SU-DHL-6 (cell line): ENCODE data around the gene ATE1.

Experiments used
- EZH2phosphoT487 ChIP-seq: fragments of 200-600 bp; sonication (generic), shearing (Covaris generic); conservative IDR thresholded peaks from 2 replicates; pipeline ENCODE4 v1.6.1; 2018; ENCODE audit warnings: mild to moderate bottlenecking, antibody characterized with exemption, low read length, moderate library complexity, mixed read lengths
- TF ChIP-seq, protein P1 (sequence below): fragments of 200-600 bp; sonication (generic); IDR thresholded peaks from one replicate; pipeline ENCODE4 v1.5.1; 2017; ENCODE audit warnings: antibody characterized with exemption, mild to moderate bottlenecking, low read length, moderate library complexity; ENCODE audit not compliant: insufficient read depth, poor library complexity, severe bottlenecking

DNA sequence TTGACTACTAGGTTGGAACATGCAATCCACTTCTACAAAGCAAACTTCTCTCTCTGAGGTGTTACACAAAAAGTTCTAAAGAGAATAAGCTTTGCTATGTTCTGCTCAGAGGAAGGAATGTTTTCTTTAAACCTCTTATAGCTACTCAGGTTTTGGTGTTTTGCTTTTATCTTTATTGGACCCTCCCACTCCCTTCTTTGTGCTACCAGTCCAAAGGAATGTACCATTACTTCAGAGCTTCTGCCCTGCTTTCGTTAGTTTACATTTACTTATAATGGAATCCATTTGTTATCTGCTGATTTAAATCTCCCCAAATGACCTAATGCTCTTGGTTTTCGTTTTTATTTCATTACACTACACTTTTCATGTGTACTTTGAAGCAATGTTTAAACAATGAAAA is 154.9 kb downstream of the ATE1 start:
- TF ChIP-seq, protein P1, sequence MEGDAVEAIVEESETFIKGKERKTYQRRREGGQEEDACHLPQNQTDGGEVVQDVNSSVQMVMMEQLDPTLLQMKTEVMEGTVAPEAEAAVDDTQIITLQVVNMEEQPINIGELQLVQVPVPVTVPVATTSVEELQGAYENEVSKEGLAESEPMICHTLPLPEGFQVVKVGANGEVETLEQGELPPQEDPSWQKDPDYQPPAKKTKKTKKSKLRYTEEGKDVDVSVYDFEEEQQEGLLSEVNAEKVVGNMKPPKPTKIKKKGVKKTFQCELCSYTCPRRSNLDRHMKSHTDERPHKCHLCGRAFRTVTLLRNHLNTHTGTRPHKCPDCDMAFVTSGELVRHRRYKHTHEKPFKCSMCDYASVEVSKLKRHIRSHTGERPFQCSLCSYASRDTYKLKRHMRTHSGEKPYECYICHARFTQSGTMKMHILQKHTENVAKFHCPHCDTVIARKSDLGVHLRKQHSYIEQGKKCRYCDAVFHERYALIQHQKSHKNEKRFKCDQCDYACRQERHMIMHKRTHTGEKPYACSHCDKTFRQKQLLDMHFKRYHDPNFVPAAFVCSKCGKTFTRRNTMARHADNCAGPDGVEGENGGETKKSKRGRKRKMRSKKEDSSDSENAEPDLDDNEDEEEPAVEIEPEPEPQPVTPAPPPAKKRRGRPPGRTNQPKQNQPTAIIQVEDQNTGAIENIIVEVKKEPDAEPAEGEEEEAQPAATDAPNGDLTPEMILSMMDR: no peak
- TF ChIP-seq EZH2phosphoT487: no peak
